A549 (cell line): Measurements from ENCODE around the gene RNASE12. TPM values are rescaled to one million over a fixed set of nuclear protein-coding genes. Genes with fewer than 3 reads are reported as not detected.

Experiments
- ATAC-seq, 2 experiments: fragments of 200-7000 bp in 1 of 2; fragments of >200 bp in 1 of 2; cut with Nextera tagmentation in 1 of 2; cut with Tn5 transposase in 1 of 2; 3 replicates each; pipeline versions ENCODE4 v1.8.0 to v1.9.1; 2018 to 2020; ENCODE audit warnings: mild to moderate bottlenecking in 1 of 2, moderate library complexity in 1 of 2
- CTCF ChIA-PET: fragments of 300-600 bp; sonication (Branson Sonifier 250); formaldehyde crosslinking; extraction: SDS; loops from one replicate; lab custom pipeline; 2021; ENCODE audit warnings: antibody characterized with exemption, inconsistent platforms; lab: Yijun Ruan, JAX
- POLR2A ChIA-PET: fragments of 350-600 bp; formaldehyde crosslinking; extraction: SDS; loops from one replicate; lab custom pipeline; 2021; ENCODE audit warnings: antibody characterized with exemption, inconsistent platforms; lab: Yijun Ruan, JAX
- DNase-seq, 2 experiments: peaks; one replicate each; pipeline versions ENCODE4 v3.0.0 to v3.0.0-alpha.2; 2011 to 2016; ENCODE audit warnings: low read depth in 1 of 2, low spot score in 1 of 2
- FAIRE-seq: peaks from 2 replicates; lab custom pipeline; 2011; peaks lifted over from hg19 to GRCh38; lab: Jason Lieb, UNC
- H3K27ac ChIP-seq, 2 experiments: fragments of >200 bp; sonication (Bioruptor Twin); formaldehyde crosslinking; 3 replicates each; pipeline ENCODE4 v1.5.1; 2016 to 2017
- H3K4me1 ChIP-seq: fragments of >200 bp; sonication (Bioruptor Twin); formaldehyde crosslinking; 3 replicates; pipeline ENCODE4 v1.6.1; 2016
- H3K4me2 ChIP-seq: fragments of >200 bp; sonication (Bioruptor Twin); formaldehyde crosslinking; 3 replicates; pipeline ENCODE4 v1.6.1; 2016
- H3K4me3 ChIP-seq: fragments of >200 bp; sonication (Bioruptor Twin); formaldehyde crosslinking; 3 replicates; pipeline ENCODE4 v1.5.1; 2016
- H3K9me3 ChIP-seq: fragments of >200 bp; sonication (Bioruptor Twin); formaldehyde crosslinking; 3 replicates; pipeline ENCODE4 v1.6.1; 2016
- BCL3 ChIP-seq: fragments of >200 bp; sonication (Bioruptor Twin); formaldehyde crosslinking; IDR thresholded peaks from 3 replicates; pipeline ENCODE4 v1.6.1; 2016
- BHLHE40 ChIP-seq: IDR thresholded peaks from 2 replicates; pipeline ENCODE4 v1.6.1; 2012; ENCODE audit warnings: low read depth, low read length, inconsistent platforms
- CEBPB ChIP-seq, 2 experiments: fragments of >200 bp in 1 of 2; sonication (Bioruptor Twin) in 1 of 2; formaldehyde crosslinking in 1 of 2; IDR thresholded peaks; 2 replicates each; pipeline ENCODE4 v1.6.1; 2012 to 2016
- ELK1 ChIP-seq: fragments of 150-350 bp; IDR thresholded peaks from 2 replicates; pipeline ENCODE4 v1.6.1; 2014; ENCODE audit warnings: low read depth, mild to moderate bottlenecking, low read length
- ESRRA ChIP-seq: fragments of 150-350 bp; IDR thresholded peaks from 2 replicates; pipeline ENCODE4 v1.6.1; 2014; ENCODE audit warnings: mild to moderate bottlenecking, low read length, borderline replicate concordance
- HES2 ChIP-seq: fragments of >200 bp; sonication (Bioruptor Twin); formaldehyde crosslinking; IDR thresholded peaks from 2 replicates; pipeline ENCODE4 v1.6.1; 2016
- HOXB13 ChIP-seq: fragments of 250-450 bp; sonication (Bioruptor Pico); IDR thresholded peaks from 2 replicates; pipeline ENCODE4 v1.5.0; 2020; ENCODE audit warnings: low read depth, mild to moderate bottlenecking, moderate library complexity
- KDM5A ChIP-seq: fragments of 200-600 bp; sonication (generic); IDR thresholded peaks from 2 replicates; pipeline ENCODE4 v1.6.1; 2016; ENCODE audit warnings: antibody characterized with exemption, mild to moderate bottlenecking
- MAX ChIP-seq: IDR thresholded peaks from 2 replicates; pipeline ENCODE4 v1.6.1; 2012
- POLR2AphosphoS2 ChIP-seq: conservative IDR thresholded peaks from 2 replicates; pipeline ENCODE4 v1.6.1; 2012; ENCODE audit warnings: low read length, improper control_type of control experiment, inconsistent platforms
- RAD21 ChIP-seq, 2 experiments: fragments of >200 bp in 1 of 2; sonication (Bioruptor Twin) in 1 of 2; formaldehyde crosslinking in 1 of 2; IDR thresholded peaks in 1 of 2; conservative IDR thresholded peaks in 1 of 2; 2 replicates in 1 of 2; 3 replicates in 1 of 2; pipeline ENCODE4 v1.6.1; 2012 to 2018; ENCODE audit warnings: inconsistent platforms in 1 of 2
- RARB ChIP-seq: fragments of 250-450 bp; sonication (Bioruptor Pico); IDR thresholded peaks from 2 replicates; pipeline ENCODE4 v1.8.0; 2021; ENCODE audit warnings: mild to moderate bottlenecking, moderate library complexity
- RNF2 ChIP-seq: fragments of 200-600 bp; sonication (generic); IDR thresholded peaks from 2 replicates; pipeline ENCODE4 v1.6.1; 2016; ENCODE audit warnings: low read depth, mild to moderate bottlenecking, antibody characterized with exemption, moderate library complexity, borderline replicate concordance
- SMC3 ChIP-seq: fragments of >200 bp; sonication (Bioruptor Twin); formaldehyde crosslinking; IDR thresholded peaks from 3 replicates; pipeline ENCODE4 v1.6.1; 2018; ENCODE audit warnings: inconsistent platforms
- TFCP2L1 ChIP-seq: fragments of 250-450 bp; sonication (Bioruptor Pico); IDR thresholded peaks from 2 replicates; pipeline ENCODE4 v1.5.0; 2021; ENCODE audit warnings: mild to moderate bottlenecking
- TP53 ChIP-seq: fragments of 250-450 bp; sonication (Bioruptor Pico); IDR thresholded peaks from 2 replicates; pipeline ENCODE4 v1.5.0; 2021; ENCODE audit warnings: mild to moderate bottlenecking, moderate library complexity
- ZSCAN20 ChIP-seq: fragments of 250-450 bp; sonication (Bioruptor Pico); IDR thresholded peaks from 2 replicates; pipeline ENCODE4 v1.8.0; 2022; ENCODE audit warnings: mild to moderate bottlenecking, moderate library complexity
- whole genome bisulfite sequencing: methylation state at CpG from one replicate; pipeline ENCODE4 v1.1.6; 2017; ENCODE audit errors: missing lambda C conversion rate; 5-methylcytosine and 5-hydroxymethylcytosine counted together
- polyA plus RNA-seq, 4 experiments: library from polyadenylated mRNA; depleted of rRNA in 3 of 4; stranded (reverse); fragments of >200 nt; fragmentation: RNase III in 1 of 4; extraction: RNeasy Plus Mini Kit Qiagen cat#74134 plus additional on column Dnase treatment in 1 of 4; gene quantifications; 2 replicates in 3 of 4; 3 replicates in 1 of 4; pipeline ENCODE4 v1.2.3, GENCODE V29; 2011 to 2017
- TF ChIP-seq, protein P1 (sequence below): fragments of 200-600 bp; sonication (generic); IDR thresholded peaks from 2 replicates; pipeline ENCODE4 v1.6.1; 2016; ENCODE audit warnings: antibody characterized with exemption, mild to moderate bottlenecking, moderate library complexity

RNASE12 gene
- polyA plus RNA-seq, 2 of the 4 experiments (the other 2 are of a cell fraction), result not detected

DNA sequence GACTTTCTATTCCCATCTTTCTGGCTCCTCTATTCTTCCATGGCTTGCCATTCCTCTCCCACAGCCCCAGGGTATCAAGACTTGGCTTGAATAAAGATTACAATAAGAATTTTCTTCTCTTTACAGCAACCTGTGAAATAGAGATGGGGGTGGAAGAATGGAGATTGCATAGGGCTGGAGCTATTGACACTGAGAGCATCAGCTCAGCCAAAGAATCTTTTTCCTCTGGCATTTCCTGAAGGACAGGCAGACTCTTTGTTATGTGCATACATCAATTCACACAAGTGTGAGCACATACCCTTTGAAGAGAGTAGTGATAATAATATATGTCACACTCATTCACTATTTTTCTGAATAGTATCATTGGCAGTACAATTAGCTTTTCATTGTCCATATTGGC is 8.0 kb downstream of the RNASE12 start:
- ATAC-seq, result no peak

GRCh38 chr14:20580242-20580641 is 10.9 kb downstream of the RNASE12 start:
- WGBS, result 71% methylated on average over 4 of the region's 4 CpGs
- FAIRE-seq, result no peak

More for the DNA sequence above, 8.0 kb downstream of the RNASE12 start:
- Histone ChIP-seq H3K4me2 (no peak overlapping the region), H3K4me3 (no peak overlapping the region), H3K9me3 (no peaks in the 10 kb centered on the region), H3K27ac (no peak overlapping the region), H3K4me1 (no peaks in the 10 kb centered on the region)
- CTCF ChIA-PET, result interaction anchor here (1.0 to 1.5 kb wide), 3 partner anchors 12 to 26 kb away, joined by 3 to 4 read pairs (median 3); no protein-coding TSS in a partner anchor
- TF ChIP-seq BCL3 (no peak), HES2 (no peak)
- DNase-seq (no peak), FAIRE-seq (no peak)
- POLR2A ChIA-PET, result no interaction called here

DNA sequence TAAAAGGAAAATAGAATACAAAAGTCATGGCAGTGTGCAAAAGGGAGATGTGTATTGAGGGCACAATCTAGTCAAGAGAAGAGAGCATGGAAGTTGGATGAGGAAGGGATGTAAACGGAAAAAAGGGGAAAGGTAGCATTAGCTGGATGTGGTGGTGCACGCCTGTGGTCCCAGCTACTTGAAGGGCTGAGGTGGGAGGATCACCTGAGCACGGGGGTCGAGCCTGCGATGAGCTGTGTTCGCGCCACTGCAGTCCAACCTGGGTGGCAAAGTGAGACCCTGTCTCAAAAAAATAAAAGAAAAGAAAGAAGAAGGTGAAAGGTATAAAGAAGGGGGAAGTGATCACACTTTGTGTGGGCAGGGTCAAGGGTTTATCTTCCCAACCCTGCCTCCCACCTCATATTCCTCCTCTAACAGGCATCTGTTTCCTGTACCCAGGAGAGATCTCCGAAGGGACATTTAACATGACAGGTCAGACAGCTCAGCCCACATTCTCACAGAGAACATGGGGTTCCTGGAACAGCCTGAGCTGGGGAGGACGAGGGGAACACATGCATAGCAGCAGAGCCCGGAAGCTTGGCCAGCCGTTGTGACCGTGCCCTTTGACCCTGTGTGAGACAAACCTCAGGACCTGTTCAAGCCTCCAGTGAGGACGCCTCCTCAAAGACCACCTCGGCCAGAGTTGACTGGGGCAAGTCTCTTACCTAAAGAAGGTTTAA is 12.2 kb downstream of the RNASE12 start:
- WGBS, result 61% methylated on average over 13 of the region's 14 CpGs
- Histone ChIP-seq H3K9me3 (no peaks in the 10 kb centered on the region), H3K4me3 (no peak overlapping the region), H3K27ac (no peak overlapping the region), H3K4me2 (no peak overlapping the region), H3K4me1 (no peaks in the 10 kb centered on the region)
- POLR2A ChIA-PET, result no interaction called here
- DNase-seq (no peak), ATAC-seq (no peak), FAIRE-seq (no peak)
- TF ChIP-seq ESRRA (no peak), RAD21 (conservative IDR thresholded peaks at IDR 0.05 in 1 of 2, IDR thresholded peaks at IDR 0.05 in 1 of 2) (no peak), CEBPB (IDR thresholded peaks at IDR 0.05) (no peak)
- TF ChIP-seq, all 56 proteins: peak for 0
- CTCF ChIA-PET, result interaction anchor here (1.2 to 2.1 kb wide), 2 partner anchors 9 to 49 kb away, joined by 5 to 6 read pairs; partner anchors contain the start of gene RNASE11

More at GRCh38 chr14:20580242-20580641, 10.9 kb downstream of the RNASE12 start:
- Histone ChIP-seq H3K4me3 (no peak overlapping the region), H3K27ac (no peak overlapping the region), H3K9me3 (no peaks in the 10 kb centered on the region), H3K4me1 (no peaks in the 10 kb centered on the region), H3K4me2 (no peak overlapping the region)
- POLR2A ChIA-PET, result no interaction called here
- TF ChIP-seq BHLHE40 (no peak), ELK1 (no peak), TP53 (CRISPR knock-in tag) (no peak), ZSCAN20 (CRISPR knock-in tag) (no peak), HOXB13 (CRISPR knock-in tag) (no peak), ESRRA (no peak), TFCP2L1 (CRISPR knock-in tag) (no peak), RNF2 (no peak), RARB (CRISPR knock-in tag) (no peak), SMC3 (no peak), POLR2AphosphoS2 (no peak), MAX (no peak), KDM5A (no peak)
- TF ChIP-seq, protein P1, sequence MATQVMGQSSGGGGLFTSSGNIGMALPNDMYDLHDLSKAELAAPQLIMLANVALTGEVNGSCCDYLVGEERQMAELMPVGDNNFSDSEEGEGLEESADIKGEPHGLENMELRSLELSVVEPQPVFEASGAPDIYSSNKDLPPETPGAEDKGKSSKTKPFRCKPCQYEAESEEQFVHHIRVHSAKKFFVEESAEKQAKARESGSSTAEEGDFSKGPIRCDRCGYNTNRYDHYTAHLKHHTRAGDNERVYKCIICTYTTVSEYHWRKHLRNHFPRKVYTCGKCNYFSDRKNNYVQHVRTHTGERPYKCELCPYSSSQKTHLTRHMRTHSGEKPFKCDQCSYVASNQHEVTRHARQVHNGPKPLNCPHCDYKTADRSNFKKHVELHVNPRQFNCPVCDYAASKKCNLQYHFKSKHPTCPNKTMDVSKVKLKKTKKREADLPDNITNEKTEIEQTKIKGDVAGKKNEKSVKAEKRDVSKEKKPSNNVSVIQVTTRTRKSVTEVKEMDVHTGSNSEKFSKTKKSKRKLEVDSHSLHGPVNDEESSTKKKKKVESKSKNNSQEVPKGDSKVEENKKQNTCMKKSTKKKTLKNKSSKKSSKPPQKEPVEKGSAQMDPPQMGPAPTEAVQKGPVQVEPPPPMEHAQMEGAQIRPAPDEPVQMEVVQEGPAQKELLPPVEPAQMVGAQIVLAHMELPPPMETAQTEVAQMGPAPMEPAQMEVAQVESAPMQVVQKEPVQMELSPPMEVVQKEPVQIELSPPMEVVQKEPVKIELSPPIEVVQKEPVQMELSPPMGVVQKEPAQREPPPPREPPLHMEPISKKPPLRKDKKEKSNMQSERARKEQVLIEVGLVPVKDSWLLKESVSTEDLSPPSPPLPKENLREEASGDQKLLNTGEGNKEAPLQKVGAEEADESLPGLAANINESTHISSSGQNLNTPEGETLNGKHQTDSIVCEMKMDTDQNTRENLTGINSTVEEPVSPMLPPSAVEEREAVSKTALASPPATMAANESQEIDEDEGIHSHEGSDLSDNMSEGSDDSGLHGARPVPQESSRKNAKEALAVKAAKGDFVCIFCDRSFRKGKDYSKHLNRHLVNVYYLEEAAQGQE, result no peak
- ATAC-seq (no peak), DNase-seq (no peak)
- CTCF ChIA-PET, result interaction anchor here (2.1 kb wide), 1 partner anchor 50 kb away, joined by 6 read pairs; no protein-coding TSS in a partner anchor
